Panc1 (cell line): ENCODE results near the gene BAIAP3. TPM values are rescaled to one million over a fixed set of nuclear protein-coding genes. Genes with fewer than 3 reads are reported as not detected.

Experiments
- ATAC-seq: fragments of 200-7000 bp; cut with Tn5 transposase; 2 replicates; pipeline ENCODE4 v1.9.1; 2020; ENCODE audit warnings: mild to moderate bottlenecking, moderate library complexity
- BruUV-seq: library from RNA; stranded (reverse); fragments of 400-500 nt; replicated peaks from 2 replicates; lab custom pipeline; 2021; lab: Mats Ljungman, UMichigan
- CTCF ChIA-PET: fragments of 300-600 bp; sonication (Branson Sonifier 250); formaldehyde crosslinking; loops from one replicate; lab custom pipeline; 2022; ENCODE audit warnings: antibody characterized with exemption; lab: Charles Lee
- POLR2A ChIA-PET: fragments of 300-600 bp; sonication (Branson Sonifier 250); formaldehyde crosslinking; loops from one replicate; lab custom pipeline; 2022; ENCODE audit warnings: antibody characterized with exemption; lab: Charles Lee
- DNase-seq: peaks from one replicate; pipeline ENCODE4 v3.0.0-alpha.2; 2010; ENCODE audit warnings: low read depth, low spot score
- H3K27ac ChIP-seq: 2 replicates; pipeline ENCODE4 v1.5.1; 2011; ENCODE audit warnings: mild to moderate bottlenecking, low read length, inconsistent platforms
- H3K27me3 ChIP-seq: fragments of 200-500 bp; sonication (Bioruptor generic); 2 replicates; pipeline ENCODE4 v1.6.0; 2014; ENCODE audit warnings: low read length, inconsistent platforms; ENCODE audit not compliant: control insufficient read depth, insufficient read depth
- H3K36me3 ChIP-seq: fragments of 200-500 bp; sonication (Bioruptor generic); 2 replicates; pipeline ENCODE4 v1.5.1; 2014; ENCODE audit warnings: inconsistent platforms, mild to moderate bottlenecking, low read length, moderate library complexity; ENCODE audit not compliant: control insufficient read depth, insufficient read depth
- H3K4me1 ChIP-seq: 2 replicates; pipeline ENCODE4 v1.5.1; 2011; ENCODE audit warnings: inconsistent platforms, mild to moderate bottlenecking, low read length, moderate library complexity; ENCODE audit not compliant: control insufficient read depth, insufficient read depth
- H3K4me3 ChIP-seq, 2 experiments: 2 replicates each; pipeline ENCODE4 v1.5.1; 2011 to 2012; ENCODE audit warnings: low read depth in 2 of 2, low read length in 2 of 2, mild to moderate bottlenecking in 2 of 2, inconsistent platforms in 1 of 2, moderate library complexity in 1 of 2
- H3K9me3 ChIP-seq: fragments of 200-500 bp; sonication (Bioruptor generic); 2 replicates; pipeline ENCODE4 v1.5.1; 2014; ENCODE audit warnings: low read depth, mild to moderate bottlenecking, inconsistent platforms, low read length, moderate library complexity; ENCODE audit not compliant: control insufficient read depth, insufficient read depth
- CTCF ChIP-seq: fragments of 450-650 bp; IDR thresholded peaks from 2 replicates; pipeline ENCODE4 v1.5.1; 2017; ENCODE audit warnings: mild to moderate bottlenecking
- POLR2AphosphoS5 ChIP-seq: IDR thresholded peaks from 2 replicates; pipeline ENCODE4 v1.6.1; 2012; ENCODE audit warnings: mild to moderate bottlenecking, low read depth, low read length, moderate library complexity
- REST ChIP-seq, 2 experiments: IDR thresholded peaks; 2 replicates each; pipeline ENCODE4 v1.6.1; 2011 to 2012; ENCODE audit warnings: low read depth in 2 of 2, control low read depth in 1 of 2, low read length in 1 of 2, mild to moderate bottlenecking in 1 of 2, moderate library complexity in 1 of 2; ENCODE audit not compliant: insufficient read depth in 1 of 2
- SIN3A ChIP-seq: IDR thresholded peaks from 2 replicates; pipeline ENCODE4 v1.6.1; 2012; ENCODE audit warnings: low read depth, mild to moderate bottlenecking, low read length, moderate library complexity, borderline replicate concordance; ENCODE audit not compliant: insufficient read depth
- TCF7L2 ChIP-seq: IDR thresholded peaks from 2 replicates; pipeline ENCODE4 v1.6.1; 2011; ENCODE audit warnings: mild to moderate bottlenecking, low read depth, low read length, inconsistent platforms
- in situ Hi-C: cut with HindIII; loops from 2 replicates; pipeline ENCODE4 v1.10.0; 2016; ENCODE audit warnings: low sequenced_read_pairs, low pct_unique_long_range_greater_than_20kb
- intact Hi-C: fragments of 100-400 bp; cut with micrococcal nuclease; formaldehyde crosslinking; loops from one replicate; pipeline ENCODE4 v1.10.0; 2022; ENCODE audit not compliant: unreplicated experiment
- total RNA-seq: library from RNA; stranded (reverse); gene quantifications from one replicate; pipeline ENCODE4 v1.2.1, GENCODE V29; 2021; ENCODE audit not compliant: unreplicated experiment

Gene BAIAP3
- total RNA-seq, 1 experiment from 2014 or later: 9.4 TPM

- in situ Hi-C loops (no loop called here), intact Hi-C loops (no loop called here)
- Histone ChIP-seq H3K9me3 (no peaks in the 10 kb centered on the region), H3K27me3 (no peaks in the 10 kb centered on the region), H3K27ac (no peak overlapping the region), H3K4me1 (peaks cover 3% of the 10 kb centered on the region), H3K4me3 (no peak overlapping the region), H3K36me3 (no peaks in the 10 kb centered on the region)
- no peak for TF ChIP-seq SIN3A
- TF ChIP-seq CTCF: peak; percentile 88
- ChIA-PET CTCF (interaction anchor here (0.6 kb wide), 1 partner anchor 380 kb away, joined by 3 read pairs; no protein-coding TSS in a partner anchor), POLR2A (no interaction called here)
- BruUV-seq: no TSS peak
- no peak for DNase-seq
- ATAC-seq: no peak
Observed at GRCh38 chr16:1338119-1338730, 4.8 kb downstream of the BAIAP3 start.

GRCh38 chr16:1338855-1339675, 5.6 kb downstream of the BAIAP3 start:
- no peaks in the 10 kb centered on the region for H3K36me3 ChIP-seq
- BruUV-seq: no TSS peak
- ATAC-seq (no peak), DNase-seq (no peak)
- no peak overlapping the region for H3K4me3 ChIP-seq
- no peak for TF ChIP-seq CTCF
- no peak for TF ChIP-seq POLR2AphosphoS5
- no peak for TF ChIP-seq TCF7L2
- no peak for TF ChIP-seq REST (IDR thresholded peaks at IDR 0.05; ENCODE audit: insufficient read depth in 1 of 2, low read depth in 2 of 2, low read length in 1 of 2)
- no peak for TF ChIP-seq SIN3A
- peaks cover 3% of the 10 kb centered on the region for H3K4me1 ChIP-seq
- intact Hi-C loops (no loop called here), in situ Hi-C loops (no loop called here)
- H3K27ac ChIP-seq: no peak overlapping the region
- POLR2A ChIA-PET: no interaction called here
- CTCF ChIA-PET: no interaction called here
- no peaks in the 10 kb centered on the region for H3K9me3 ChIP-seq
- no peaks in the 10 kb centered on the region for H3K27me3 ChIP-seq
